HG03520 (cell line): ENCODE measurements around the gene DSCAML1.

Source experiments
- ATAC-seq: cut with Tn5 transposase; IDR thresholded peaks from one replicate; pipeline ENCODE4 v1.9.1; 2021; ENCODE audit warnings: mild to moderate bottlenecking, moderate library complexity; ENCODE audit not compliant: unreplicated experiment

DSCAML1 gene

DNA sequence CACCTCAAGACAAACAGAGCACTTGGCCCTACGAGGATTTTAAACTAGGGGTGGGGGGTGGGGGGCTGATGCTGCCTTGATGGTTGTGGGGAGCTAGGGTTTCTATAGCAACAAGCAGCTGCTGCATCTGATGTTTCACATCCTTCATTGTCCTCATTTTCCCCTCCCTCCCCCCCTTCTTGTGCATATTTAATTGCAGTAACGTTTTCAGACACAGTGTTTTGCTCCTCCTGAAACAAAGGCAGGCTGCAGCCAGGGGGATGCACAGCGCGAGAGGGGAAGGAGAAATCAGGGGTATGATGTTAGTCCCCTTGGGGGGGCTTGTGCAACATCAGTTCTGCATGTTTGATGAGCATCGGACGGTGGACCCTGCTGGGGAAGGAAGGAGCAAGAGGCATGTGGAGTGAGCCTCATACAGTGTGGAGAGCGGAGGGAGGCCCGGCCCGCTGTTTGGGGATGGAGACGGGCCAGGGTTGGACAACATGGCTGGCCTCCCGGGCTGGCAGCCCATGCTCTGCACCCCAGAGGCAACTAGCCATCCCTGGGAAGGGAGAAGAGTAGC lies 261.1 kb downstream of the DSCAML1 start:
- ATAC-seq, result no peak

DNA sequence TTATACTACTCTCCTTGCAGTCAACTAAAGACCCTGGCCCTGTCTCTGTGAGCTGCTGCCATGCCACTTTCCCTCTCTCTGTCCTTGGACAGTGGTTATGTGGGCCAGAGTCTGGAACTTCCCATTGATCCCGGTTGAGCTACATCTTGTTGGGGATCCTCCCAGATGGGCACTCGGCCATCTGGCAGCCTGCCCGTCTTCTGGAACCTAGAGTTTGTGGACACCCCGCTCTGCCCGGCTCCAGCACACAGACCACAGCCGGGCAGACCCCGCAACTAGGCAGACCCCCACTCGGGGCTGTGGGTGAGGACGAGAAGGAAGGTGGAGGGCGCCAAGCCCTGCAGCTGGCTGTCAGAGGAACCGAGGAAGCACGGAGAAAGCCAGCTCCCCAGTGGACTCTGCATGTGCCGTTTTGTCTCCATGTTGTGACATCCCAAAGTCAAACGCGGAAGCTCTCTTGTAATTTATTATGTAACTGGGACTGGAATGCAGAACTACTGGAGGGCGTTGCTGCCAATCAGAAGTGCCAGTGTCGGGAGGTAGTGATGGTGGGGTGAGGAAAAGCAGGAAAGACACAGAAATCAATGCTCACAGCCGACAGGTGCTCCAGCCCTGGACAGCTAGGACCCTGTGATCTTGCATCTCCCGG lies 261.7 kb downstream of the DSCAML1 start:
- no peak for ATAC-seq

DNA sequence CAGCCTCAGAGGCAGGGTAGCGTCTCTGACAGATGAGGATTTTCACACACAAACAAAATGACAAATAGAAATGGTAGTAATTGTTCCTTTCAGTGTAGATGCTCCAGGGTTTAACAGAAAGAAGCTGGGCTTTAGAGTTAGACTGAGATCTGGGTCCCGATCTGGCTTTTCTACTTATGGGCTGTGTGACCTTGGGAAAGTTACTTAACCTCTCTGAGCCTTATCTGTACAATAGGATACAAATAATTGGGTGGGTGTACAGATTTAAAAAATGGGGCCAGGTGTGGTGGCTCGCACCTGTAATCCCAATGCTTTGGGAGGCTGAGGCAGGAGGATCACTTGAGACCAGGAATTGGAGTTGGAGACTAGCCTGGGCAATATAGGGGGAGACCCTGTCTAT lies 264.4 kb downstream of the DSCAML1 start:
- no peak for ATAC-seq

- no peak for ATAC-seq
Measured at GRCh38 chr11:117529816-117530215, 267.2 kb downstream of the DSCAML1 start.

DNA sequence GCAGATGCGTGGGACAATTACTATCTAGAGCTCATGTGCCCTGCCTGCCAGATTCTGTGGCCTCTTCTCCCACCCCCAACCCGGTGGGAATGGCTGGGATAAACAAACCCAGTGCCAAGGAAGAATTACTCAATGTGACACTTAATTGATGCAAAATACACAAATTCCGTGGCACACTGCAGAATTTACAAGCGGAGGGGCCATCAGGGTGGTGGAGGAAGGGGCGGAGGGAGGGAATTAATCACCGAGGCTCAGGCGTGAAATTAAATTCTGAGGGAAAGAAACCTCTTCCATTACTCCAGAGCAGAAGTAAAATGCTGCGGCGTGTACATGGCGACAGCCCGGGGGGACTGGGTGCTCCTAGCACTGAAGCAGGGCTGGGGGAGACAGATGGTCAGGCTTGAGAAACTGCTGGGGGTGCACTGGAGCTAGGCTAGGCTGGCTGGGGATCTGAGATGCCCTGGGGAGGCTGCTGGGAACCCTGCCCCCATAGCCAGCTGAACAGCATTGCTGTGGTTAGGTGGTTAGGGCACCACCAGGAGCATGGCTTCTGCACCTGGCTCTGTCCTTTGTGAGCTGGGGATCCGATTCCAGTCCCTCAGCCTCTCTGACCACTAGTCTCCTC lies 268.8 kb downstream of the DSCAML1 start:
- ATAC-seq, result no peak

GRCh38 chr11:117527271-117527670 lies 269.7 kb downstream of the DSCAML1 start:
- no peak for ATAC-seq

- ATAC-seq, result no peak
Measured at GRCh38 chr11:117525866-117526542, 271.0 kb downstream of the DSCAML1 start.

- ATAC-seq, result no peak
Measured at GRCh38 chr11:117524468-117525183, 272.4 kb downstream of the DSCAML1 start.

DNA sequence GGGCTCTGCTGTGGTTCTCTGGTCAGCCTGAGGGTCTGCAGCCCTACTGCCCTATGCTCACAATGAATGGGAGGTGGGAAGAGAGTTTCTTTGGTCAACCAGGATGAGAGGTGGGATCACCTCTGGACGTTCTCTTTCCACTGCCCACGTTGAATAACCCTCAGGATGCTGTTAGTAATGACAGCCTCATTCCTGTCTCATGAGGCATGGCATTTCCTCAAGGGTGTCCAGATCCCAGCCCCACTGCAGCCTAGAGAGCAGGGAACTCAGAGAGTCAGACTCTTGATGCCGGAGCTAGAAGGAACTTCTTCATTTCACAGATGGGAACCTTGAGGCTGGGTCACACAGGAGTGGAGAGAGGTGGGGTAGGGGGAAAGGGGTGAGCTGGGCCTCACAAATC lies 273.3 kb downstream of the DSCAML1 start:
- ATAC-seq, result no peak

DNA sequence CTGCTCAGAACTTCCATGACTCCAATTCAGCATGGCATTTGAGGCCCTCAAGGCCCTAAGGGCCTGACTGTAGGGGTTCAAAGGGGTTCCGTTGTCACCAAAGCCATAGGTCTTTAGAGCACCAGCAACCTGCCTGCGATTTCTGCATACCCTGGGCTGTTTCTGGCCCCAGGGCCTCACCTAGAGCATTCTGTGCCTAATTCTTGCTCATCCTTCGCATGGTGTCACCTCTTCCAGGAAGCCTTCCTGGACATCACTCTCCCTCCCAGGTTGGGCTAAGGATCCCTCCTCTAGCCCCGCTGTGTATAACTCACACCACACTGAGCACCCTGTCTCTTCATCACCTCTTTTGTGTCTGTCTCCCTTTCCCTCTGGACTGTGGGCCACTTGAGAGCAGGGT lies 275.0 kb downstream of the DSCAML1 start:
- no peak for ATAC-seq

DNA sequence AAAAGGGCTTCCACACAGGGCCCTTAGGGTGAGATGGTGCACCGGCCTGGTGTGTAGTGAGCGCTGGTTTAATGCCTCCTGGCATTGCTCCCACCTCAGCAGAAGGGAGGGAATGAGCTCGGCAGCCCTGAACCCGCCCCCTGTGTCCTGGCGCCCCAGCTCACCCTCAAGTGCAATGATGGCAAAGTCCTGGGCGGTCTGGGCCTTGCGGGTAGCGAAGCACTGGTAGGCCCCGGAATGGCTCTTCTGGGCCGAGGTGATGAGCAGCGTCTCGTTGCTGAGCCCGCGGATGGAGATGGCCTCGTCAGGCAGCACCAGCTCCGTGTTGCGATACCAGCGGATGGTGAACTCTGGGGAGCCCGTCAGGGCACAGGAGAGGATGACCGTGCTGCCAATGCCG lies 276.1 kb downstream of the DSCAML1 start:
- ATAC-seq, result no peak

DNA sequence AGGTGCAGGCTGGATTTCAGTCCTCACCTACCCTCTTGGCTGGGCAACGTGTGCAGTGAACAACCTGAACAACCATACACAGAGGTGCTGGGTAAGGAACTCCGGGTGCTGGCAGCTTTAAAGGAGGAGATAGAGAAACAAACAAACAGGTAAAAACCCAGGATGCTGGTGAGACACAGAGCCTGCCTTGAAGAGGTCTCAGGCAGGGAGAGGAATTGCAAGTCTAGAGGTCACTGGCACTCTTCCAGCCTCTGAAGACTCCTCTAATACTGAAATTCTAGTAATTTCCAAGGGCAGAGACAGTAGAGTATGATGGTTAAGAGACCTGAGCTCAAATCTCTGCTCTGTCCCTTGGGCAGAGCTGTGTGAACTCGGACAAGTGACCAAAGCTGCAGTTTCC lies 276.8 kb downstream of the DSCAML1 start:
- no peak for ATAC-seq

GRCh38 chr11:117519590-117519989 lies 277.4 kb downstream of the DSCAML1 start:
- no peak for ATAC-seq

DNA sequence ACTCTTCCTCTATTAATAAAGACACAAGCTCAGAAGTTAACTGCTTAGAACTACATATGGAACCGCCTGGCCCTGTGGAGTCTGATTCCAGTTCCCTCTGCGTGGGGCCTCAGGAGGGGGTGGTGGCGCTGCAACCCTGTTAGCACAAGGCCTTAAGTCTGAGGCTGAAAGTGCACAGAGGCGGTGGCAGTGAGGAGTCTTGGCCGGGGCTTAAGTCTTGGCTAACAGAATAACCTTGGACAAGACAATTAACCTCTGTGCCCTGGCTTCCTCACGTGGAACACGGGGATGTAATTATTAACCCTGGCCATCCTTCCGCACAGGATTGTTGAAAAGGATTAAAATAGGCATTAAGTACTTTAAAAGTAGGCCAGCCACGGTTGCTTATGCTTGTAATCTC lies 277.8 kb downstream of the DSCAML1 start:
- no peak for ATAC-seq

DNA sequence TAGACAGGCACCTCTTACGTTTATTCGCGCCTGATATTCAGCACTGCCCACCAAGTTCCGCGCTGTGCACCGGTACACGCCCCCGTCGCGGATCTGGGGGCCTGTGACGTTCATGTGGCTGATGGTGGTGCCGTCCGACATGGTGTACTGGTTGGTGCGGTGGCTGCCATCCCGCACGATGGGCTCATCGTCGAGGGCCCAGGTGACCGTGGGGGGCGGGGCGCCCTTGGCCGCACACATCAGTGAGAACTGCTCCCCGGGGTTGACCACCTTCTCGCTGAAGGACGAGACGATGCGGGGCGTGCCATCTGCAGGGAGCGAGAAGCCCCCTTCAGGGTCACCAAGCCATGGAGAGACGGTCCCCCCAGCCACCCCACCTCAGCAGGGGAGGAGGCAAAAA lies 278.6 kb downstream of the DSCAML1 start:
- ATAC-seq, result no peak

DNA sequence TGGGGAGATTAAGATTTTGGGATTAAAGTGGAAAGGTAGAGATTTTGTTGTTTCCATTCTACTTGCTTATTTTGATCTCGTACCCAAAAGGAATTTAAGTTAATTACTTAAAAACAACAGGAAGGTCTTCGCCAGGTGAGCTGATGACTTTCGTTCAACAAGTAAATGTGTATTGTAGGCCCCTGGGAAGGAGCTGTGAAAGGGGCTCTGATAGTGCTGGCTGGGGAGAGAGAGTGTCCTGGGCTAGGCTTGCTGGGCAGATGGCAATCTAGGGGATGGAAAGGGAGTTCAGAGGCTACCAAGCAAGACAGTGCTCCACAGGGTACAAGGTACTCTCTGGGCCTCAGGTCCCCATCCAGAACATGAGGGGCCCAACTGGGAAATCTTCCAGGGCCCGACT lies 279.9 kb downstream of the DSCAML1 start:
- ATAC-seq, result no peak

DNA sequence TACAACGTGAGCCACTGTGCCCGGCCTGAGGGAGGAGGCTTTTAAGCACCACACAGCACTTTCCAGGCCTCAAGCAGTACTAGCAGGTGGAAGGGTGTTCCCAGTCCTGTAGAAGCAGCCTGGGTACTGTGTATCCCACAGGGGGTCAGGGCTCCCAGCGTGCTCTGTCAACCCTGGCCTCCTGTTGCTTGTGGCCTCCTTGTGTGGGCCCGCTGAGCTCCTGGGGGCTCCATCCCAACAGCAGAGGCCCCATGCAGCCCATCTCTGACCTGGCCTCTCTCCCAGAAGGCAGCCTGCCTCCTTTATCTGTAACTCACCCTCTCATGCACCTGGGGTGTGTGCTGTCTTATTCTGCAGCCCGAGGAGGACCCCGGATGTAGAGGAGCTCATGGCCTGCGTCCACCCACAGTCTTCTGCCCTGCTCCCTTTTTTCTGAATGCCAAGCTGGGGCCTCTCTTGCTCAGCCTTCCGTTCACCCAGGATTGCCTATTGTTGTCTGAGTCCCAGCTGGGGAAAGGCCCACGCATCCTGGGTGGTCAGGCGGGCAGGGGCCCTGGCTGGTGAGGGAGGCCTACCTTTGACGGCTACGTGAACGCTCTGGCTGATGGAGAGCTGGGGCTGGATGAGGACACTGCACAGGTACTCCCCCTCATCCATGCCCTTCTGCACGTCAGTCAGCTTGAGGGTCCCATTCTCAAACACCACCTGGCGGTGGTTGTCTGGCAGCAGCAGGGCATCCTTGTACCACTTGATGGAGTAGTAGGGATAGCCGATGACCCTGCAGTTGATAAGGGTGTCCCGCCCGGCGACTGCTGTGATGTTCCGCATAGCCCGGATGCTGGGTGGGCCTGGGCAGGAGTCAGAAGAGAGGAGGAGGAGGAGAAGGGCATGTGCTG lies 280.9 kb downstream of the DSCAML1 start:
- no peak for ATAC-seq

GRCh38 chr11:117514256-117514655 lies 282.8 kb downstream of the DSCAML1 start:
- no peak for ATAC-seq

GRCh38 chr11:117513666-117514065 lies 283.4 kb downstream of the DSCAML1 start:
- ATAC-seq, result no peak

GRCh38 chr11:117511931-117512539 lies 285.0 kb downstream of the DSCAML1 start:
- ATAC-seq, result no peak
